PC-9 (cell line): ENCODE data around the gene MAPT. TPM values are rescaled to one million over a fixed set of nuclear protein-coding genes. Genes with fewer than 3 reads are reported as not detected.

ENCODE experiments used
- BruUV-seq: library from RNA; stranded (reverse); fragments of 400-500 nt; replicated peaks from 2 replicates; lab custom pipeline; 2021; lab: Mats Ljungman, UMichigan
- CTCF ChIA-PET: fragments of 300-600 bp; sonication (Branson Sonifier 250); formaldehyde crosslinking; loops from one replicate; lab custom pipeline; 2022; ENCODE audit warnings: antibody characterized with exemption; lab: Charles Lee
- POLR2A ChIA-PET: fragments of 300-600 bp; sonication (Branson Sonifier 250); formaldehyde crosslinking; loops from one replicate; lab custom pipeline; 2022; ENCODE audit warnings: antibody characterized with exemption; ENCODE audit not compliant: unreplicated experiment; lab: Charles Lee
- DNase-seq, 2 experiments: peaks; one replicate each; pipeline versions ENCODE4 v3.0.0 to v3.0.0-alpha.2; 2015 to 2022; ENCODE audit warnings: mixed read lengths in 1 of 2
- H2AFZ ChIP-seq: fragments of 200-600 bp; sonication (generic); 2 replicates; pipeline ENCODE4 v1.8.1; 2017; ENCODE audit warnings: antibody characterized with exemption
- H3F3A ChIP-seq: fragments of 200-600 bp; sonication (generic); 2 replicates; pipeline ENCODE4 v1.8.1; 2017; ENCODE audit warnings: antibody characterized with exemption, mild to moderate bottlenecking, low read depth; ENCODE audit not compliant: insufficient read depth
- H3K27ac ChIP-seq: fragments of 200-600 bp; sonication (generic); 2 replicates; pipeline ENCODE4 v1.6.1; 2016; ENCODE audit warnings: mixed run types
- H3K27me3 ChIP-seq: fragments of 200-600 bp; sonication (generic); 2 replicates; pipeline ENCODE4 v1.6.1; 2016; ENCODE audit warnings: low read depth, mixed run types; ENCODE audit not compliant: insufficient read depth
- H3K36me3 ChIP-seq: fragments of 200-600 bp; sonication (generic); 2 replicates; pipeline ENCODE4 v1.6.1; 2016; ENCODE audit warnings: low read depth, mixed run types
- H3K4me1 ChIP-seq: fragments of 200-600 bp; sonication (generic); replicated peaks from 2 replicates; pipeline ENCODE4 v1.6.1; 2016; ENCODE audit warnings: mixed run types; ENCODE audit not compliant: insufficient read depth
- H3K4me2 ChIP-seq: fragments of 200-600 bp; sonication (generic); 2 replicates; pipeline ENCODE4 v1.6.1; 2017; ENCODE audit warnings: mixed run types
- H3K4me3 ChIP-seq: fragments of 200-600 bp; sonication (generic); 2 replicates; pipeline ENCODE4 v1.6.1; 2016; ENCODE audit warnings: mixed run types
- H3K79me2 ChIP-seq: fragments of 200-600 bp; sonication (generic); 2 replicates; pipeline ENCODE4 v1.6.1; 2017; ENCODE audit warnings: low read depth, mixed run types
- H3K9me2 ChIP-seq: fragments of 200-600 bp; sonication (generic); 2 replicates; pipeline ENCODE4 v1.8.1; 2017; ENCODE audit warnings: mild to moderate bottlenecking; ENCODE audit not compliant: insufficient read depth
- H3K9me3 ChIP-seq: fragments of 200-600 bp; sonication (generic); 2 replicates; pipeline ENCODE4 v1.8.1; 2016; ENCODE audit warnings: low read depth; ENCODE audit not compliant: insufficient read depth
- H4K20me1 ChIP-seq: fragments of 200-600 bp; sonication (generic); 2 replicates; pipeline ENCODE4 v1.8.1; 2017; ENCODE audit not compliant: insufficient read depth
- EZH2 ChIP-seq: fragments of 200-600 bp; sonication (generic); IDR thresholded peaks from 2 replicates; pipeline ENCODE4 v1.8.0; 2017; ENCODE audit warnings: antibody characterized with exemption, low read depth
- intact Hi-C: fragments of 100-400 bp; cut with micrococcal nuclease; formaldehyde crosslinking; loops from one replicate; pipeline ENCODE4 v1.10.0; 2022; ENCODE audit not compliant: unreplicated experiment
- total RNA-seq: library from RNA; stranded (reverse); gene quantifications from 2 replicates; pipeline ENCODE4 v1.2.3, GENCODE V29; 2021
- TF ChIP-seq, protein P1 (sequence below): fragments of 200-600 bp; sonication (generic); conservative IDR thresholded peaks from 2 replicates; pipeline ENCODE4 v1.6.1; 2017; ENCODE audit warnings: mixed run types, antibody characterized with exemption, mild to moderate bottlenecking, moderate library complexity

The MAPT gene
- total RNA-seq, 1 experiment from 2014 or later: 0.85 TPM

DNA sequence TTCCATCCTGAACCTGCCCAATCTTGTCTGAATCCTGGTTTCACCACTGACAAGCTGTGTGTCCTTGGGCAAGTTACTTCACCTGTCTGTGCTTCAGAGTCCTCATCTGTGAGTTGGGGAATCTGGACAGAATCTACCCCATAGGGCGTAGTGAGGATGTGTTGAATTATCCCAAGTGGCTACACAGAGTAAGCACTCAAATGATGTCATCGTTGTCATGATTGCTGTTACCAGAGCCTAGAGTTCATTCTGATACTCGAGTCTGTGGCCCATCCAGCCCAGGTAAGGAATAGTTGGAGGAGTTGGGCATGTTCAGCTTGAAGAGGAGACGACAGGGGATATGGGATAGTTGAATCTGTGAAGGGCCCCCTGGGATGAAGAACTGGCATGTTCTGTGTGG is 45.9 kb downstream of the MAPT start:
- Histone ChIP-seq H3K79me2 (no peaks in the 10 kb centered on the region), H3K4me1 (no peaks in the 10 kb centered on the region), H4K20me1 (no peaks in the 10 kb centered on the region), H3K4me2 (no peak overlapping the region), H3F3A (no peaks in the 10 kb centered on the region), H3K27me3 (peaks cover 94% of the 10 kb centered on the region), H3K9me2 (no peaks in the 10 kb centered on the region), H3K4me3 (no peak overlapping the region), H2AFZ (no peak overlapping the region), H3K27ac (no peak overlapping the region), H3K9me3 (no peaks in the 10 kb centered on the region), H3K36me3 (no peaks in the 10 kb centered on the region)
- BruUV-seq: no TSS peak
- ChIA-PET POLR2A (no interaction called here), CTCF (no interaction called here)
- TF ChIP-seq, protein P1, sequence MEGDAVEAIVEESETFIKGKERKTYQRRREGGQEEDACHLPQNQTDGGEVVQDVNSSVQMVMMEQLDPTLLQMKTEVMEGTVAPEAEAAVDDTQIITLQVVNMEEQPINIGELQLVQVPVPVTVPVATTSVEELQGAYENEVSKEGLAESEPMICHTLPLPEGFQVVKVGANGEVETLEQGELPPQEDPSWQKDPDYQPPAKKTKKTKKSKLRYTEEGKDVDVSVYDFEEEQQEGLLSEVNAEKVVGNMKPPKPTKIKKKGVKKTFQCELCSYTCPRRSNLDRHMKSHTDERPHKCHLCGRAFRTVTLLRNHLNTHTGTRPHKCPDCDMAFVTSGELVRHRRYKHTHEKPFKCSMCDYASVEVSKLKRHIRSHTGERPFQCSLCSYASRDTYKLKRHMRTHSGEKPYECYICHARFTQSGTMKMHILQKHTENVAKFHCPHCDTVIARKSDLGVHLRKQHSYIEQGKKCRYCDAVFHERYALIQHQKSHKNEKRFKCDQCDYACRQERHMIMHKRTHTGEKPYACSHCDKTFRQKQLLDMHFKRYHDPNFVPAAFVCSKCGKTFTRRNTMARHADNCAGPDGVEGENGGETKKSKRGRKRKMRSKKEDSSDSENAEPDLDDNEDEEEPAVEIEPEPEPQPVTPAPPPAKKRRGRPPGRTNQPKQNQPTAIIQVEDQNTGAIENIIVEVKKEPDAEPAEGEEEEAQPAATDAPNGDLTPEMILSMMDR: no peak
- TF ChIP-seq EZH2: no peak
- intact Hi-C loops: no loop called here
- no peak for DNase-seq

DNA sequence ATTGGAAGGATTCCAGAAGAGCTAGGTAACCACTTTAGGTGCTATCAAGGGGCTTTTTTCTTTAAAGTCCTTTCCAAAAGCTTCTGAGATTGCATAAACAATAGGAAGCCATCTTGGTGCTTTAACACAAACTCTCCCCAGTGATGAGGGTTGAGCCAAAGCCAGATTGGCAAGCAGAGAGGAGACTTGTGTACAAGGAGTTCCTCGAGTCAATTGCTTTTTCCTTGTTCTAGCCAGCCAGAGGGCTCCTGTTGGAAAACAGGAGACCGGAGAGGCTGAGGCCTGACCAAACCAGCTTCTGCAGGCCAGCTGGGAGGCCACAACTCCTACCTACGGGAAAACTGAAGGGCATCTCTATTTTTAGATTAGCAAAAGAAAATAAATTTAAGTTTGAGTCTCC is 46.5 kb downstream of the MAPT start:
- no peaks in the 10 kb centered on the region for H4K20me1 ChIP-seq
- ChIA-PET CTCF (no interaction called here), POLR2A (no interaction called here)
- H3K27me3 ChIP-seq: peaks cover 94% of the 10 kb centered on the region
- H3K9me2 ChIP-seq: no peaks in the 10 kb centered on the region
- H3K9me3 ChIP-seq: no peaks in the 10 kb centered on the region
- no peaks in the 10 kb centered on the region for H3K4me1 ChIP-seq
- no peak overlapping the region for H3K4me2 ChIP-seq
- BruUV-seq: no TSS peak
- intact Hi-C loops: no loop called here
- H3K79me2 ChIP-seq: no peaks in the 10 kb centered on the region
- H3K36me3 ChIP-seq: no peaks in the 10 kb centered on the region
- no peak for DNase-seq
- TF ChIP-seq, protein P1: no peak
- TF ChIP-seq EZH2: no peak
- no peak overlapping the region for H3K27ac ChIP-seq
- H3F3A ChIP-seq: no peaks in the 10 kb centered on the region
- no peak overlapping the region for H3K4me3 ChIP-seq
- H2AFZ ChIP-seq: no peak overlapping the region

DNA sequence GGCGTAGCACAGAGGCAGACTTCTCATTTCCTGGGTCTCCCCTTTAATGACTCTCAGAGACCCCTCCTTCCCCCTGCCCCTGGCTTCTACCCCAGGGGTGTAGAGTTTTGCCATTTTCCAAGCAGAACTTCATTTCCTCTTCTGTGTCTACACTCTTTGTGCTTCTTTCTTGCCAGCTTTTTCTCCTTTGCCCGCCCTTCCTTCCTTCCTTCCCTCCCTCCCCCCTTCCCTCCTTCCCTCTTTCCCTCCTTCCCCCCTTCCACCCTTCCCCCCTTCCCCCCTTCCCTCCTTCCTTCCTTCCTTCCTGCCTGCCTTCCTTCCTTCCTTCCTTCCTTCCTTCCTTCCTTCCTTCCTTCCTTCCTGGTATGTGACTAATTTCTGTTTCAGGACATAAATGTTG is 47.0 kb downstream of the MAPT start:
- Histone ChIP-seq H2AFZ (no peak overlapping the region), H3K4me2 (no peak overlapping the region), H3K36me3 (no peaks in the 10 kb centered on the region), H4K20me1 (no peaks in the 10 kb centered on the region), H3K27me3 (peaks cover 90% of the 10 kb centered on the region), H3F3A (no peaks in the 10 kb centered on the region), H3K27ac (no peak overlapping the region), H3K4me1 (no peaks in the 10 kb centered on the region), H3K9me2 (no peaks in the 10 kb centered on the region), H3K79me2 (no peaks in the 10 kb centered on the region), H3K9me3 (no peaks in the 10 kb centered on the region), H3K4me3 (no peak overlapping the region)
- intact Hi-C loops: no loop called here
- ChIA-PET CTCF (no interaction called here), POLR2A (no interaction called here)
- no TSS peak for BruUV-seq
- TF ChIP-seq, protein P1: no peak
- no peak for TF ChIP-seq EZH2
- no peak for DNase-seq
